ENCODE measurements around the gene STARD3.

Gene STARD3

DNA sequence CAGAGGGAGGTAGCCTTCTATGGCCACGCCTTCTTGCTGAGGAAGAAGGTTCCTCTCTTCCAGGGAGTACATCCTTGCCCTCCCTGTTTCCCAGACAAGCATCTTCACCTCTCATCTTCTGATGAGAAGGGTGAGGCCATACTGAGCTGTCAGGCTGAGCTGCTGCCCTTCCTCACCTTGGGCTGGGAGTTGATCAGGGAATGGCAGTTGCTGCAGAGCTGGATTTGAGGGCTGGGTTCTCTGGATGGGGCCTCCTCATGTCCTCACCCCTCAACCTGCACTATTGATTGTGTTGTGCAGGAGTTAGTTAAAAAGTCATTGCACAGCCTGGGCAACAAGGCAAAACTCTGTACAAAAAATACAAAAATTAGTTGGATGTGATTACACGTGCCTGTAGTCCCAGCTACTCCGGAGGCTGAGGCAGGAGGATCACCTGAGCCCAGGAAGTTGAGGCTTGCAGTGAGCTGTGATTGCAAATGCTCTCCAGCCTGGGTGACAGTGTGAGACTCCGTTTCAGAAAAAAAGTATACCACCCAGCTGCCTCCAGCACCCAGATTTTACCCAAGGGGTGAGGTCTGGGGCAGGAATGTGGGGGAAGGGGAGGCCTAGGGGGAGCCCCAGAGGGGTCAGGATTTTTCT, 65.0 kb downstream of the STARD3 start:
- no peak overlapping the region for H3K4me3 ChIP-seq (ENCODE audit: low read length)
- DNase-seq (ENCODE audit: low read depth), result no peak
- TF ChIP-seq, protein P1, sequence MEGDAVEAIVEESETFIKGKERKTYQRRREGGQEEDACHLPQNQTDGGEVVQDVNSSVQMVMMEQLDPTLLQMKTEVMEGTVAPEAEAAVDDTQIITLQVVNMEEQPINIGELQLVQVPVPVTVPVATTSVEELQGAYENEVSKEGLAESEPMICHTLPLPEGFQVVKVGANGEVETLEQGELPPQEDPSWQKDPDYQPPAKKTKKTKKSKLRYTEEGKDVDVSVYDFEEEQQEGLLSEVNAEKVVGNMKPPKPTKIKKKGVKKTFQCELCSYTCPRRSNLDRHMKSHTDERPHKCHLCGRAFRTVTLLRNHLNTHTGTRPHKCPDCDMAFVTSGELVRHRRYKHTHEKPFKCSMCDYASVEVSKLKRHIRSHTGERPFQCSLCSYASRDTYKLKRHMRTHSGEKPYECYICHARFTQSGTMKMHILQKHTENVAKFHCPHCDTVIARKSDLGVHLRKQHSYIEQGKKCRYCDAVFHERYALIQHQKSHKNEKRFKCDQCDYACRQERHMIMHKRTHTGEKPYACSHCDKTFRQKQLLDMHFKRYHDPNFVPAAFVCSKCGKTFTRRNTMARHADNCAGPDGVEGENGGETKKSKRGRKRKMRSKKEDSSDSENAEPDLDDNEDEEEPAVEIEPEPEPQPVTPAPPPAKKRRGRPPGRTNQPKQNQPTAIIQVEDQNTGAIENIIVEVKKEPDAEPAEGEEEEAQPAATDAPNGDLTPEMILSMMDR (conservative IDR thresholded peaks at IDR 0.05; ENCODE audit: low read depth, low read length), result no peak

DNA sequence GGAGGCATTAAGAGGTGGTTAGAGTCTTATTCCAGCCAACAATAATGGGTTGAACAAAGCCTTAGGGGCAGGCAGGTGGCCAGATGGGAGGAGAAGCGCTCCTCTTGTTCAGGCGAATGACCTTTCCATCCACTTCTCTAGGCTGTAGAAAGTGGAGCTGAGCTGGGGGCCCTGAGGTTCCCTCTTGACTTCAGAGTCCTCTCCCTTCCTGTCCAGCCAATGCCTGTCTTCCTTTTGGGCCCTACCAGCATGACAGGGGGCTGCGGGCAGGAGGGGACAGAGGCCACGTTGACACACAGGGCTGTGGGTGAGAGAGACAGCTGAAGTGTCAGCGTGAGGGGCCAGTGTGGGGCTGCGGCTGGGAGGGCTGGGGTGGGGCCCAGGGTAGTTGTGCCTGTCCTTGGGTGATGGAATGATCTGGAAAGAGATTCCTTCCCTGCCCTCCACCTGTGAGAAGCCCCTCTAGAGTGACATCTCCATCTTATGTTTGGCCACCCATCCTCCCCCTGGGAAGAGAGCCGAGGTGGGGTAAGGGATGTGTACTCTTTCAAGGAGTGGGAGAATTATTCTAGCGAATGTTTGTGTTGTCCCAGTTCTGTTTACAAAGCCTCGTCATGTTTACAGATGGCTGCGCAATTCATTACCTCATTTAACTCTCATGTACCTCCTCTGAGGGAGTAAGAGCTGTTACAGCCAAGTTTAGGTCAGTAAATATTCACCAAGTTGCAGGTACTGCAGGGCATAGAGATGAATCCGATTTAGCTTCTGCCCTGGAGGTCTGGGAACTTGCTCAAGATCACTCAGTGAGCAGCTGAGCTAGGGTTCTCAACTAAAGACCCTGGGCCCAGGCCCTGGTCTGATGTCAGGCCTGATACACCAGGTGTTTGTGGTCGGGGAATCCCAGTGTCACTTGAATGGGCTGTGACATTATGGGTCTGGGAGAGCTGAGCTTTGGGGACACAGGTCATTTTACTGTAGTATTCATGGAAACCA, 66.3 kb downstream of the STARD3 start:
- DNase-seq (ENCODE audit: low read depth), result no peak
- H3K4me3 ChIP-seq (ENCODE audit: low read length), result no peak overlapping the region
- TF ChIP-seq, protein P1 (conservative IDR thresholded peaks at IDR 0.05; ENCODE audit: low read depth, low read length), result no peak

- no peak overlapping the region for H3K4me3 ChIP-seq (ENCODE audit: low read length)
- TF ChIP-seq, protein P1 (conservative IDR thresholded peaks at IDR 0.05; ENCODE audit: low read depth, low read length), result no peak
- no peak for DNase-seq (ENCODE audit: low read depth)
Measured at GRCh38 chr17:39703913-39704312, 67.0 kb downstream of the STARD3 start.

GRCh38 chr17:39704821-39705551, 68.0 kb downstream of the STARD3 start:
- no peak for DNase-seq (ENCODE audit: low read depth)
- no peak overlapping the region for H3K4me3 ChIP-seq (ENCODE audit: low read length)
- TF ChIP-seq, protein P1 (conservative IDR thresholded peaks at IDR 0.05; ENCODE audit: low read depth, low read length), result peak; percentile 25

- TF ChIP-seq, protein P1 (conservative IDR thresholded peaks at IDR 0.05; ENCODE audit: low read depth, low read length), result no peak
- no peak overlapping the region for H3K4me3 ChIP-seq (ENCODE audit: low read length)
- DNase-seq (ENCODE audit: low read depth), result no peak
Measured at GRCh38 chr17:39705786-39706348, 68.9 kb downstream of the STARD3 start.

DNA sequence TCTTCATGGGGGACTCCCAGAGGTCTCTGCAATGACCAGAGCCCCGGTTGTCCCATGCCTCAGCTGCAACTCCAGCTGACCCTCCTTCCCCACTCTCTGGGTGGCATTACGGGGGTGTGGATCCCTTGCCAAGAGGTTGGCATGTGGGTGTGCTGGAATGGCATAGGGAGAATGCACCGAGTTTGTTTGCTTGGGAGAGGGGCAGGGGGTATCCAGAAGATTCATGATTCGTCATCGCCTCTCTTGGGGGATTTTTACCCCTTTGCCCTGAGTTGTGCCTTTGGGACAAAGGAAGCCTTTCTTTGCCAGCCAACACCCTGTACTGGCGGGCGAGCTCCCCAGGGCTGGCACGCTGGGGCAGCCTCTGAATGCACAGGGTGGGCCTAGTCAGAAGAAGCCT, 69.4 kb downstream of the STARD3 start:
- TF ChIP-seq, protein P1 (conservative IDR thresholded peaks at IDR 0.05; ENCODE audit: low read depth, low read length), result no peak
- DNase-seq (ENCODE audit: low read depth), result no peak
- H3K4me3 ChIP-seq (ENCODE audit: low read length), result no peak overlapping the region
